DOHH2 (cell line): ENCODE data around the gene RDM1.

ENCODE experiments used
- H3F3A ChIP-seq: fragments of 200-600 bp; sonication (generic), shearing (Covaris generic); 2 replicates; pipeline ENCODE4 v1.6.0; 2016; ENCODE audit warnings: antibody characterized with exemption, mild to moderate bottlenecking; ENCODE audit not compliant: control insufficient read depth, insufficient read depth
- H3K27ac ChIP-seq: fragments of 200-600 bp; sonication (generic); 2 replicates; pipeline ENCODE4 v1.5.1; 2014; ENCODE audit warnings: low read depth, mild to moderate bottlenecking, low read length, moderate library complexity
- H3K27me3 ChIP-seq: fragments of 200-600 bp; sonication (generic); 2 replicates; pipeline ENCODE4 v1.6.1; 2014; ENCODE audit warnings: mild to moderate bottlenecking, low read length, mixed read lengths; ENCODE audit not compliant: control insufficient read depth
- H3K36me3 ChIP-seq: fragments of 200-600 bp; sonication (generic); 2 replicates; pipeline ENCODE4 v1.6.1; 2014; ENCODE audit warnings: mild to moderate bottlenecking, low read length, moderate library complexity, mixed read lengths; ENCODE audit not compliant: control insufficient read depth
- H3K4me1 ChIP-seq: fragments of 200-600 bp; sonication (generic); 2 replicates; pipeline ENCODE4 v1.6.1; 2014; ENCODE audit warnings: mild to moderate bottlenecking, low read length, mixed read lengths; ENCODE audit not compliant: control insufficient read depth
- H3K4me2 ChIP-seq: fragments of 200-600 bp; sonication (generic); 2 replicates; pipeline ENCODE4 v1.6.0; 2014; ENCODE audit warnings: mild to moderate bottlenecking, low read length, moderate library complexity
- H3K4me3 ChIP-seq: fragments of 200-600 bp; sonication (generic); 2 replicates; pipeline ENCODE4 v1.5.1; 2014; ENCODE audit warnings: mild to moderate bottlenecking, low read length, mixed read lengths
- H3K79me2 ChIP-seq: fragments of 200-600 bp; sonication (generic); 2 replicates; pipeline ENCODE4 v1.6.1; 2014; ENCODE audit warnings: mild to moderate bottlenecking, low read length, mixed read lengths; ENCODE audit not compliant: control insufficient read depth
- H3K9me2 ChIP-seq: fragments of 200-600 bp; sonication (generic); replicated peaks from 2 replicates; pipeline ENCODE4 v1.6.1; 2014; ENCODE audit warnings: mild to moderate bottlenecking, low read length, mixed read lengths; ENCODE audit not compliant: control insufficient read depth
- H3K9me3 ChIP-seq: fragments of 200-600 bp; sonication (generic); 2 replicates; pipeline ENCODE4 v1.6.1; 2014; ENCODE audit warnings: antibody characterized with exemption, low read length, mixed read lengths; ENCODE audit not compliant: control insufficient read depth, insufficient read depth
- H4K20me1 ChIP-seq: fragments of 200-600 bp; sonication (generic); 2 replicates; pipeline ENCODE4 v1.6.0; 2014; ENCODE audit warnings: low read depth, mild to moderate bottlenecking, antibody characterized with exemption, low read length, moderate library complexity; ENCODE audit not compliant: control insufficient read depth, insufficient read depth
- EZH2phosphoT487 ChIP-seq: fragments of 200-600 bp; sonication (generic); IDR thresholded peaks from 2 replicates; pipeline ENCODE4 v1.6.1; 2017; ENCODE audit warnings: borderline replicate concordance, mild to moderate bottlenecking, antibody characterized with exemption, low read length, moderate library complexity, mixed read lengths
- TF ChIP-seq, protein P1 (sequence below): fragments of 200-600 bp; sonication (generic); IDR thresholded peaks from one replicate; pipeline ENCODE4 v1.5.1; 2014; ENCODE audit warnings: antibody characterized with exemption, mild to moderate bottlenecking, low read depth, low read length; ENCODE audit not compliant: poor library complexity, severe bottlenecking

RDM1 gene, protein sequence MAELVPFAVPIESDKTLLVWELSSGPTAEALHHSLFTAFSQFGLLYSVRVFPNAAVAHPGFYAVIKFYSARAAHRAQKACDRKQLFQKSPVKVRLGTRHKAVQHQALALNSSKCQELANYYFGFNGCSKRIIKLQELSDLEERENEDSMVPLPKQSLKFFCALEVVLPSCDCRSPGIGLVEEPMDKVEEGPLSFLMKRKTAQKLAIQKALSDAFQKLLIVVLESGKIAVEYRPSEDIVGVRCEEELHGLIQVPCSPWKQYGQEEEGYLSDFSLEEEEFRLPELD

DNA sequence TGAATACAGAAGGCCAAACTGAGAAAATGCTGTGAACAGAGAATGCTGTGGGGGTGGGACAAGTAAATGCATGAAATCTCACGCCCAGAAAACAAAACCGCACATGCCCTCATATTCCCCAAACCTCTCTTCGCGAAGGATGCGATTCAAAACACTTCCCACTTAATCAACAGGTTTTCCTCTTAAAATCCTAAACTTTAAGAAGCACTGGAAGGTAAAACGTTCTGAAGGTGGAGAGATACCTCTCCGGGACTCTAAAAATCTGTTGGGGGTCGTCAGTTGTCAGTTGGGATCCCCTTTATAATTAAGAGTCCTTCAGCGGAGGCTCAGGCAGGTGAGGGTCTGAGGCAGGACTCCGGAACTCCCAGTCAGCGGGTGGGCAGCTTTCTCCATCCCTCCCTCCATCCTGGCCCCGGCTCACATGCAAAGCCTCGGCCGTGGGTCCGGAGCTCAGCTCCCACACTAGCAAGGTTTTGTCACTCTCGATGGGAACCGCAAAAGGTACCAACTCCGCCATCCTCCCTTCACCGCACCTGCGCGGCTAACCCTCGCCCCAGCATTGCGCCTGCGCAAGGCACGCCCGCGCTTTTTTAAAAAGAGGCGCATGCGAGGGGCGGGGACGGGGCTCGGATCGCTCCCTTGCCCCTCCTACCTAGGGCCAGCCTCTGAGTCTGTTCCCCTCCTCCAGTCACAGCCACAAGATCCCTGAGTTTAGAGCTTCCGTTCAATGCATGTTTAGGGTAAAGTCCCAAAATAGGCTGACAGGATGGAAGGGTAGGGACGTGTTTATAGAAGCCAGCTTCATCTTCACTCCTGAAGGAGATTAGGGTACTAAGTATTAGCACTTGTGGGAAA, at the start of gene RDM1:
Gene RDM1, minus strand, starts transcription at position 563 of the 855 bp plus-strand sequence. Its CDS starts 46 bp downstream, at position 517.
- H3F3A ChIP-seq = peaks cover 3% of the 10 kb centered on the region; the same call in 1 of the 2 replicates
- no peak within 1 kb of the TSS for H3K27ac ChIP-seq
- H3K4me1 ChIP-seq = peaks cover 19% of the 10 kb centered on the region
- no peaks in the 10 kb centered on the region for H4K20me1 ChIP-seq
- H3K9me3 ChIP-seq = no peaks in the 10 kb centered on the region
- peaks cover 3% of the 10 kb centered on the region for H3K79me2 ChIP-seq
- H3K36me3 ChIP-seq = no peaks in the 10 kb centered on the region
- H3K27me3 ChIP-seq = 0 out of 2 replicates have a peak, but pooled peaks cover 2% of the 10 kb centered on the region
- TF ChIP-seq EZH2phosphoT487 = no peak
- TF ChIP-seq, protein P1, sequence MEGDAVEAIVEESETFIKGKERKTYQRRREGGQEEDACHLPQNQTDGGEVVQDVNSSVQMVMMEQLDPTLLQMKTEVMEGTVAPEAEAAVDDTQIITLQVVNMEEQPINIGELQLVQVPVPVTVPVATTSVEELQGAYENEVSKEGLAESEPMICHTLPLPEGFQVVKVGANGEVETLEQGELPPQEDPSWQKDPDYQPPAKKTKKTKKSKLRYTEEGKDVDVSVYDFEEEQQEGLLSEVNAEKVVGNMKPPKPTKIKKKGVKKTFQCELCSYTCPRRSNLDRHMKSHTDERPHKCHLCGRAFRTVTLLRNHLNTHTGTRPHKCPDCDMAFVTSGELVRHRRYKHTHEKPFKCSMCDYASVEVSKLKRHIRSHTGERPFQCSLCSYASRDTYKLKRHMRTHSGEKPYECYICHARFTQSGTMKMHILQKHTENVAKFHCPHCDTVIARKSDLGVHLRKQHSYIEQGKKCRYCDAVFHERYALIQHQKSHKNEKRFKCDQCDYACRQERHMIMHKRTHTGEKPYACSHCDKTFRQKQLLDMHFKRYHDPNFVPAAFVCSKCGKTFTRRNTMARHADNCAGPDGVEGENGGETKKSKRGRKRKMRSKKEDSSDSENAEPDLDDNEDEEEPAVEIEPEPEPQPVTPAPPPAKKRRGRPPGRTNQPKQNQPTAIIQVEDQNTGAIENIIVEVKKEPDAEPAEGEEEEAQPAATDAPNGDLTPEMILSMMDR = no peak
- H3K4me2 ChIP-seq = peak within 1 kb of the TSS; percentile 76
- H3K9me2 ChIP-seq = no peaks in the 10 kb centered on the region
- H3K4me3 ChIP-seq = peak within 1 kb of the TSS; percentile 83

DNA sequence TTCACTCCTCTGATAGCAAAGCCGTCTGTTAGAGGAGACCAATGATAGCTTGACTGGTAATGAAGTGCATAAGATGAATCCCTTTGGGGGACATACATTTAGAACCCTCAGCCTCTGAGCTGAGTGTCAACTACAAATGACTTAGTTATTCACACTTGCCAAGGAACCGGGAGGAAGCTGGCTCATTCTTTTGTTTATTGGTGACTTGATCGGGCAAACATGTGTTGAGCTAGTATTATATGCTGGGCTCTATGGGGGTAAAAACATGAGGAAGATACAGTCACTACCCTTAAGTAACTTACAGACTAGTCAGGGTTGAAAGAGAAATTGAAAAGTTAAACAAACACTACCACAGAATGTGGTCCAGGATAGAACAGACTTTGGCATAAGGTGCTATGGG, 47.8 kb upstream of the RDM1 start:
- H3K27ac ChIP-seq = no peak overlapping the region
- H3K4me3 ChIP-seq = no peak overlapping the region
- no peaks in the 10 kb centered on the region for H3K9me3 ChIP-seq
- TF ChIP-seq, protein P1 = no peak
- no peak for TF ChIP-seq EZH2phosphoT487
- no peak overlapping the region for H3K4me2 ChIP-seq
- H3K4me1 ChIP-seq = no peaks in the 10 kb centered on the region
- no peaks in the 10 kb centered on the region for H3K79me2 ChIP-seq
- H3K9me2 ChIP-seq = no peaks in the 10 kb centered on the region
- peaks cover 10% of the 10 kb centered on the region; the same call in 1 of the 2 replicates for H3K27me3 ChIP-seq
- no peaks in the 10 kb centered on the region for H4K20me1 ChIP-seq
- no peaks in the 10 kb centered on the region for H3K36me3 ChIP-seq
- no peaks in the 10 kb centered on the region for H3F3A ChIP-seq

DNA sequence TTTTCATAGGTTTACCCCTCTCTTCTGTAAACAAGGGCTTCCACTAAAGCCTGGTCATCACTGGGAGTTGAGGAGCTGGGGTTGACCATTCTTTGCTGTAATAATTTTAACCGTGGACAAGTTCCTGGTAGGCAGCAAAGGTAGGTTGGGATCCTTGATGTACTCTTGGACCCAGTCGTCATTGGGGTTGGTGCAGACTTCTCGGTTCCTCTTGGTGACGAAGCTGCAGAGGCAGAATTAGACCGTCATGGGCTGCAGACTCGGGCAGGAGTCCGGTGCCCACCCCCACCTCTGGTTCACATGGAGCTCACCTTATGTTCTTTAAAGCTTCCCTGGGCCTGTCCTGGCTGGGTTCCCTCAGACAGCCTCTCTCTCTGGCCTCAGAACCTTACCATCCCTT, 46.9 kb upstream of the RDM1 start:
- no peak overlapping the region for H3K4me3 ChIP-seq
- no peaks in the 10 kb centered on the region for H3K4me1 ChIP-seq
- H3K27ac ChIP-seq = no peak overlapping the region
- no peak overlapping the region for H3K4me2 ChIP-seq
- no peaks in the 10 kb centered on the region for H3K36me3 ChIP-seq
- no peaks in the 10 kb centered on the region for H3K9me2 ChIP-seq
- no peaks in the 10 kb centered on the region for H4K20me1 ChIP-seq
- TF ChIP-seq, protein P1 = no peak
- TF ChIP-seq EZH2phosphoT487 = no peak
- peaks cover 10% of the 10 kb centered on the region; the same call in 1 of the 2 replicates for H3K27me3 ChIP-seq
- H3F3A ChIP-seq = no peaks in the 10 kb centered on the region
- H3K79me2 ChIP-seq = no peaks in the 10 kb centered on the region
- no peaks in the 10 kb centered on the region for H3K9me3 ChIP-seq
